EH (cell line): ENCODE results near the gene SNX11.
A peak's percentile ranks its signal among the peaks of the same experiment; 100 is the strongest.

Source experiments
- DNase-seq: peaks from one replicate; pipeline ENCODE4 v3.0.0-alpha.2; 2015; ENCODE audit warnings: low read depth

Gene SNX11

GRCh38 chr17:48132385-48132784 lies 24.8 kb downstream of the SNX11 start:
- DNase-seq, result no peak

- DNase-seq, result peak; percentile 38
Observed at GRCh38 chr17:48134912-48135480, 27.4 kb downstream of the SNX11 start.

- no peak for DNase-seq
Observed at GRCh38 chr17:48137656-48138055, 30.1 kb downstream of the SNX11 start.

DNA sequence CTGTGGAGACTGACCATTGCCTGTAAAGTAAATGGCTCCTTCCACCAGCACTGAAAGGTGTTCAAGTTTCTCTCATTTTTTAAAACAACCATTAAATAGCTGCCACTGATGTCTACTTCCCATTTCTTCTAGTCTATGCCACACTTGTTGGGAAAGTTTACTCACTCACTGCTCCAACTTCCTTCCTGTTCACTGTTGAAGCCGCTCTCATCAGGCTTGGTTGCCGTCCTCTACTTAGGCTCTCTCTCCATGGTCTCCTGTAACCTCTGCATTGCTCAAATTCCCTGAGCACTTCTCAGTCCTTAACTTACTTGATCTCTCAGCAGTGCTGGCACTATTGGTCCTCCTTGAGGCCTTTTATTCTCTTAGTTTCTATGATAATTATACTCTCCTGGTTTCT lies 32.4 kb downstream of the SNX11 start:
- DNase-seq, result peak; percentile 18

DNA sequence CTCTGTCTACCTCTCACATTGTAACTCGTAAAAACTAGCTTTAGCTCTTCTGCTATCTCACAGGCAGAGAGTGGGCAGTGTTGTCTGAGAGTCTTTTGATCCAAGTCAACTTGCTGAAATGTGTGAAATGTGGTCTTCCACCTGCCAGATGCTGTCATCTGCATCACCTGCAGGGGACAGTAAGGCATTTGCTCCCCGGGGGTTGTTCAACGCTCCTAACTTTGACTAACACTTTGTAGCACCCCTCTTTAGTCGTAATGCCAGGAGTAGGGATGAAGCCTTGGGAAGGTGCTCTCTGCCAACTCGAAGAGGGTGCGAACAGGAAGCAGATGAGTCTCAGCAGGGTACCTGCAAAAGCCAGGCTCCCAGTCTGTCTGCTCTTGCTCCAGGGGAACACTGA lies 36.1 kb downstream of the SNX11 start:
- DNase-seq, result no peak

DNA sequence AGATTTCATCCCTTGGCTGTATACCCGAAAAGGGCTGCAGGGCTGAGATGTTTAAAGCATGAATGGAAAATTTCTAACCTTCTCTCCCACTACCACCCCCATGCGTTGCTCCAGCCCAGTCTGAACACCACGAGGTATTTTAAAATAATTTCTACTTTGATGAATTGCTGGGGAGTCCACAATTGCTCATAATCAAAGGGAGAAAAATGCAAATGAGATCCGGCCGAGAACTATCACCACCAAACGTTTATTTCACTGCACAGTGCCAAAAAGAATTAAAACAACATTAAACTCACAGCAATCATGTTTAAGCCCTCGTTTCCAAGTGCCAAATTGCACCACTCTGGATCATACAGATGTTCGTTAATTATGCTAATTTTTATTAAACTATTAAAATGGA lies 36.7 kb downstream of the SNX11 start:
- DNase-seq, result no peak

GRCh38 chr17:48144976-48145798 lies 37.6 kb downstream of the SNX11 start:
- DNase-seq, result no peak

GRCh38 chr17:48148029-48148770 lies 40.6 kb downstream of the SNX11 start:
- DNase-seq, result no peak

GRCh38 chr17:48148854-48149786 lies 41.6 kb downstream of the SNX11 start:
- peak; percentile 31 for DNase-seq

DNA sequence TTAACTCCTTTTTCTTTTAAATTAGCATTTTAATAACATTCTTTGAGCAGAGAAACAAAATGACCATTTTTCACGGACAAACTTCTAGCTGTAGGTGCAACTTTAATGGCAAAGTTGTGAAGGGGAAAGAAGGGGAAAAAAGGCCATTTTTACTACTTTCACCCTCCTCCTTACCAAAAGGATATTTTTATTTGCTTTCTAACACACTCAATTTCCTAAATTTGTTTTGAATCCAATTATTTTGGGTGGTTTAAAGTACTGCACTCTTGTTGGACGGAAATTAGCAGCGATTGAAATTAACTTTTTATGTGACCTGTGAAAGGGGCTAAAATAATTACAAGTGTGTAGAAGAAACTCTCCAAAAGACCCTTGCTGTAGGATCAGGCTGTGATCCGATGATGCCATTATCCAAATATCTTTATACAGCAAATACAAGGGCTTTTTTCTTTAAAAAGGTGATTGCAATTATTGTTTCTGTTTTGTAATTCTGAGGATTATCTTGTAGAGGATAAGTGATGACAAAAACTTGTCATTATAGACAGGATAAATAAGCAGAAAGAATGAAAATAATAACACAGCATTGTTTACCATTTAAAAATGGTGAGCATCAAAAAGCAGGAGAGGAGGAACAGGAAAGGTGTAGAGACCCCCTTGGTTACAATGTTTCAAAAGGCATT lies 42.4 kb downstream of the SNX11 start:
- DNase-seq, result no peak

GRCh38 chr17:48150597-48151001 lies 43.0 kb downstream of the SNX11 start:
- no peak for DNase-seq

GRCh38 chr17:48151220-48151619 lies 43.7 kb downstream of the SNX11 start:
- no peak for DNase-seq

GRCh38 chr17:48152289-48152688 lies 44.7 kb downstream of the SNX11 start:
- DNase-seq, result no peak

- DNase-seq, result peak; percentile 69
Observed at GRCh38 chr17:48153691-48154358, 46.3 kb downstream of the SNX11 start.

- DNase-seq, result no peak
Observed at GRCh38 chr17:48155889-48156611, 48.5 kb downstream of the SNX11 start.

DNA sequence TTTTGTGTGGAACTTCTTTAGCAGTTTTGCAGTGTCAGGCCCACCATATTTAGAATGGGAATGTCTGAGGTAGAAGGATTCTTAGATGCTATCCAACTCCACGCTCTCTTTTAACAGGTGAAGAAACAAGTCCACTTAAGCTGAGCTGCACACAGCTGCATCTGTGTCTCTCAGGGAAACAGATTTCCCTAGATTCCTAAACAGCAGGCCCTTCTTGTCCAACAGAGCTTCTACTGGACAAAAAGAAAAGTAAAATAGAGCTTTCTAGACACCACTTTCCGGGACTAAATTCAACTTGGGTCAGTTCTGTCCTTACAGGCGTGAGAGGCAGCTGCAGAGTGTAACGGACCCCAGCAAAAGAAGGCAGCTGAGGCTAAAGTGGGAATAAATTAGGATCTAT lies 51.7 kb downstream of the SNX11 start:
- DNase-seq, result no peak

DNA sequence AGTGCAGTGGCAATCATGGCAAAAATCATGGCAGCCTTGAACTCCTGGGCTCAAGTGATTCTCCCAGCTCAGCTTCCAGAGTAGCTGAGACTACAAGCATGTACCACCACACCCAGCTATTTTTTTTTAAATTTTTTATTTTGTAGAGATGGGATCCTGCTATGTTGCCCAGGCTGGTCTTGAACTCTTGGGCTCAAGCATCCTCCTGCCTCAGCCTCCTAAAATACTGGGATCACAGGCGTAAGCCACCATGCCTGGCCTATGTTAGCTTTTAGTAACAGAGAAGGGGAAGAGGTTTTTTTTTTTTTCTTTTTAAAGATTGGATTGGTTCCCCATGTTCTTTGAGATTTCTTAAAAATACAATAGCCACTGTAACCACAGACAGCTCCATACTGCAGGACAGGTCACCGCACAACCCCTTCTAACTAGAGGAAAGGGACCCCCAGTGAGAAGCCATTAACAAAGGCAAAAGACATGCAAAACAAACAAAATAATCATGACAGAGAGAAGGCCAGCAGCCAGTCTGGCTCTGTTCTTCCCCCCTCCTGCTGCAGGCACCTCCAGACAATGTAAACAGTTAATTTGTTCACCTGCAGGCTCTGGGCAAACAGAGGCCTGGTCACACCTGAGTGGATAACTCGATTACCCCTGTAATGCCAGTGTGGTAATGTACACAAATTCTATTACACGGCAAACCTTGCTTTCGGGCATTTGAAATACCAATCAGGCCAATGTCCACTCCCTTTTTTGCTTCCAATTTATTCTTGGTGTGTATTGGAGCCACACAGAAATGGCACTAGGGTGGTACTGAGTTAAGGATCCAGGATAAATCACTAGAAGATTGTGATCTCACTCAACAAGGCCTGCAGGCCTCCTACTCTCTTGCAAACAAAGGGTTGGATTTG lies 52.9 kb downstream of the SNX11 start:
- no peak for DNase-seq

DNA sequence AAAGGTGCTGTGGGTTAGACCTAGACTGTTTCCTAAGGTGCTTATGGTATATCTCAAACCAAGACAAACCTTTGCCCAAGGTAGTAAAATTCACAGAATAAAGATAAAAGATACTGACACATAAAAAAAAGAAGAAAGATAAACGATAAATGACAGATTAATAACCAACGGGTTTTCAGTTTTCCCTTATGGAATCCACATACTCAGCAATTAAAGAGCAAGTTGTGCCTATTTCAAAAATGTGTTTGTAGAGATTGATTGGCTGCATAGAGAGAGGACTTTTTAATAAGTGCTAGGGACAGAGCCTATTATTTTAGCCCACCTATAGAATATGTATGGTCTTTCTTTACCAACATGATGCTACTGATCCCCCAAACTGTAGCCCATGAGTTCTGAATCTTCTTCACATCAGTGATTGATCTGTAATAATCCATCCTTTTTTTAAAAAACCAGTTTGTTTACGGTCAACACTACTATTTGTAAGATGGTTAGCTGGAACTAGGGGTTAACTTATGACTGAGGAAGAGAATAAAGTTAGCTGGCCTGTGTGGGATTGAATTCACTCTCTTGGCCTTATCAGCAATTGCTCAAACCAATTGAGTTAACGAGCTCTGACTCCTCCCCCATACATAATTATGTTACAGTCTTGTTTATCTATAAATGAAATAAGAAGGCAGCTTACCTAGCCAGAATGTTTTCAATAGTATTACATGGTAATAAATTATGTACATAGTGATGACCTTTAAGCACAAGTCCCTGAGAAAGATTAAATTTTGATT lies 53.8 kb downstream of the SNX11 start:
- no peak for DNase-seq
